Neural progenitor cell (in vitro differentiated cells): ENCODE measurements around the gene MGP. TPM values are rescaled to one million over a fixed set of nuclear protein-coding genes. Genes with fewer than 3 reads are reported as not detected.

Experiments
- DNase-seq: peaks from one replicate; pipeline ENCODE4 v3.0.0-alpha.2; 2016; ENCODE audit warnings: low spot score
- H2AFZ ChIP-seq: fragments of 200-600 bp; sonication (generic); replicated peaks from 2 replicates; pipeline ENCODE4 v1.6.1; 2016; ENCODE audit warnings: antibody characterized with exemption
- H3F3A ChIP-seq: fragments of 200-600 bp; sonication (generic); 2 replicates; pipeline ENCODE4 v1.6.1; 2016; ENCODE audit warnings: antibody characterized with exemption, low read depth
- H3K27ac ChIP-seq: fragments of 200-600 bp; sonication (generic); 2 replicates; pipeline ENCODE4 v1.5.1; 2016; ENCODE audit warnings: mild to moderate bottlenecking
- H3K27me3 ChIP-seq: fragments of 200-600 bp; sonication (generic); 2 replicates; pipeline ENCODE4 v1.6.1; 2016; ENCODE audit warnings: mild to moderate bottlenecking, moderate library complexity
- H3K36me3 ChIP-seq: fragments of 200-600 bp; sonication (generic); 2 replicates; pipeline ENCODE4 v1.5.1; 2016
- H3K4me1 ChIP-seq: fragments of 200-600 bp; sonication (generic); 2 replicates; pipeline ENCODE4 v1.6.1; 2016; ENCODE audit warnings: mixed run types
- H3K4me2 ChIP-seq: fragments of 200-600 bp; sonication (generic); 2 replicates; pipeline ENCODE4 v1.6.1; 2016
- H3K4me3 ChIP-seq: fragments of 200-600 bp; sonication (generic); 2 replicates; pipeline ENCODE4 v1.5.1; 2016
- H3K79me2 ChIP-seq: fragments of 200-600 bp; sonication (generic); 2 replicates; pipeline ENCODE4 v1.6.1; 2016; ENCODE audit warnings: low read depth
- H3K9ac ChIP-seq: fragments of 200-600 bp; sonication (generic); 2 replicates; pipeline ENCODE4 v1.6.1; 2016
- H3K9me3 ChIP-seq: fragments of 200-600 bp; sonication (generic); 2 replicates; pipeline ENCODE4 v1.5.1; 2016; ENCODE audit warnings: low read depth
- H4K20me1 ChIP-seq: fragments of 200-600 bp; sonication (generic); 2 replicates; pipeline ENCODE4 v1.6.1; 2016; ENCODE audit warnings: low read depth
- H3K27ac Mint-ChIP-seq: 3 replicates; pipeline ENCODE4 v1.8.0; 2021; ENCODE audit warnings: mixed read lengths
- H3K27me3 Mint-ChIP-seq: 2 replicates; pipeline ENCODE4 v1.8.0; 2022; ENCODE audit warnings: low read depth, mild to moderate bottlenecking, inconsistent platforms, moderate library complexity, mixed read lengths; ENCODE audit not compliant: insufficient read depth
- H3K36me3 Mint-ChIP-seq: 3 replicates; pipeline ENCODE4 v1.8.0; 2021; ENCODE audit warnings: mixed read lengths
- H3K4me1 Mint-ChIP-seq: 3 replicates; pipeline ENCODE4 v1.8.0; 2021; ENCODE audit warnings: mixed read lengths
- H3K4me3 Mint-ChIP-seq: 3 replicates; pipeline ENCODE4 v1.8.0; 2021; ENCODE audit warnings: mild to moderate bottlenecking, moderate library complexity, mixed read lengths
- H3K9me3 Mint-ChIP-seq: 3 replicates; pipeline ENCODE4 v1.8.0; 2020; ENCODE audit warnings: mixed read lengths
- EZH2 ChIP-seq: fragments of 200-600 bp; sonication (generic); IDR thresholded peaks from 2 replicates; pipeline ENCODE4 v1.6.1; 2017; ENCODE audit warnings: antibody characterized with exemption, mild to moderate bottlenecking, moderate library complexity
- EZH2phosphoT487 ChIP-seq: fragments of 200-600 bp; sonication (generic); IDR thresholded peaks from 2 replicates; pipeline ENCODE4 v1.6.1; 2017; ENCODE audit warnings: antibody characterized with exemption
- total RNA-seq: library from RNA; depleted of rRNA; stranded (reverse); fragments of >200 nt; gene quantifications from 2 replicates; pipeline ENCODE4 v1.2.3, GENCODE V29; 2015; ENCODE audit warnings: low replicate concordance
- TF ChIP-seq, protein P1 (sequence below): fragments of 200-600 bp; sonication (generic); IDR thresholded peaks from 2 replicates; pipeline ENCODE4 v1.5.1; 2017; ENCODE audit warnings: antibody characterized with exemption, mild to moderate bottlenecking

MGP gene
- total RNA-seq, 1 donor from 2014 or later: not detected

DNA sequence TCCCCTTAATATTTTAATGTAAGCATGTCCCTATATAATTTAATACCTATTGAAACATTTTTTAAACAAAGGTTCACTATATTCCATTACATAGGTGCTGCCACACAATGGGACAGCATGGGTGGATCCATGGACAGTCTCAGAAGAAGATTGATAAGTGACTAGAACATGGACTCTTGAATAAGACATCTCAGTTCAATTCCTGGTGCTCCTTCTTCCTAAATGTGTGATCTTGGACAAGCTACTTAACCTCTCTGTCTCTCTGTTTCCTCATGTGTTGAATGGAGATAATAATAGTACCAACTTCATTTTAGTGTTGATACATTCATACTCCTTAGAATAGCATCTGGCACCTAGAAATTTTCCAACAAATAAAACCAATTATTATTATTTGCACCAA, 41.3 kb downstream of the MGP start:
- Mint-ChIP-seq H3K4me3 (no peak overlapping the region), H3K36me3 (peaks cover under 1% of the 10 kb centered on the region), H3K4me1 (peaks cover 7% of the 10 kb centered on the region), H3K27ac (no peak overlapping the region), H3K27me3 (no peaks in the 10 kb centered on the region), H3K9me3 (no peaks in the 10 kb centered on the region)
- Histone ChIP-seq H3K79me2 (no peaks in the 10 kb centered on the region), H4K20me1 (no peaks in the 10 kb centered on the region), H2AFZ (no peak overlapping the region), H3K4me2 (no peak overlapping the region), H3K4me3 (no peak overlapping the region), H3K27me3 (no peaks in the 10 kb centered on the region), H3K9me3 (no peaks in the 10 kb centered on the region), H3K9ac (no peak overlapping the region), H3K4me1 (no peaks in the 10 kb centered on the region), H3F3A (no peaks in the 10 kb centered on the region), H3K36me3 (no peaks in the 10 kb centered on the region), H3K27ac (no peak overlapping the region)
- DNase-seq: no peak
- no peak for TF ChIP-seq EZH2
- TF ChIP-seq EZH2phosphoT487: no peak

DNA sequence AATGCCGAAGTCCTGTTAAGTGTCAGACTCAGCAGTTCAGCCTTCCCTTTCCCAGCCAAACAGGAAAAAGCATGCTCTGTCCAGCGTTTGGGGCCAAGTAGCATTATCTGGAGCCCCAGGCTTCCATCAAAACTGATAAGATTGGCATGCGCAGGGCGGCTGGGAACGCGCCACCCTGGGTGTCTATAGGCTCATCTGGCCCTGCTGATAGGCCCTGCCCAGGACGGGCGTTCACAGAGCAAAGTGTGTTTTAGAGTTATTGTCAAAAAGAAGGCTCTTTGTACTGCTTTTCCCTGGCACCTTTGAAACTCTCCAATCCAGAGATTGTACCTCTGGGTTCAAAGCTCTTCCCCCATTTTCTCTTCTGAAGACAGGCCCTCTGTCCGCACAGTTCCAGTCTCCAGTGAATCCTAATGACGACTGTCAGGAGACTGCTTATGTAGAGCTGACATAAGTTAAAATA, 42.2 kb downstream of the MGP start, which contains the start of gene ART4:
Gene ART4 (minus strand): TSS at position 102 of the 463 bp plus-strand sequence. CDS start 413 bp downstream, outside the sequence.
- Histone ChIP-seq H2AFZ (no peak within 1 kb of the TSS), H3K4me2 (no peak within 1 kb of the TSS), H3K79me2 (no peaks in the 10 kb centered on the region), H3K4me3 (no peak within 1 kb of the TSS), H3F3A (no peaks in the 10 kb centered on the region), H3K36me3 (no peaks in the 10 kb centered on the region), H3K27me3 (no peaks in the 10 kb centered on the region), H3K9me3 (no peaks in the 10 kb centered on the region), H3K4me1 (no peaks in the 10 kb centered on the region), H4K20me1 (no peaks in the 10 kb centered on the region), H3K9ac (no peak within 1 kb of the TSS), H3K27ac (no peak within 1 kb of the TSS)
- Mint-ChIP-seq H3K36me3 (peaks cover 4% of the 10 kb centered on the region), H3K4me3 (no peak within 1 kb of the TSS), H3K27me3 (no peaks in the 10 kb centered on the region), H3K27ac (no peak within 1 kb of the TSS), H3K4me1 (peaks cover 7% of the 10 kb centered on the region), H3K9me3 (no peaks in the 10 kb centered on the region)
- TF ChIP-seq, protein P1, sequence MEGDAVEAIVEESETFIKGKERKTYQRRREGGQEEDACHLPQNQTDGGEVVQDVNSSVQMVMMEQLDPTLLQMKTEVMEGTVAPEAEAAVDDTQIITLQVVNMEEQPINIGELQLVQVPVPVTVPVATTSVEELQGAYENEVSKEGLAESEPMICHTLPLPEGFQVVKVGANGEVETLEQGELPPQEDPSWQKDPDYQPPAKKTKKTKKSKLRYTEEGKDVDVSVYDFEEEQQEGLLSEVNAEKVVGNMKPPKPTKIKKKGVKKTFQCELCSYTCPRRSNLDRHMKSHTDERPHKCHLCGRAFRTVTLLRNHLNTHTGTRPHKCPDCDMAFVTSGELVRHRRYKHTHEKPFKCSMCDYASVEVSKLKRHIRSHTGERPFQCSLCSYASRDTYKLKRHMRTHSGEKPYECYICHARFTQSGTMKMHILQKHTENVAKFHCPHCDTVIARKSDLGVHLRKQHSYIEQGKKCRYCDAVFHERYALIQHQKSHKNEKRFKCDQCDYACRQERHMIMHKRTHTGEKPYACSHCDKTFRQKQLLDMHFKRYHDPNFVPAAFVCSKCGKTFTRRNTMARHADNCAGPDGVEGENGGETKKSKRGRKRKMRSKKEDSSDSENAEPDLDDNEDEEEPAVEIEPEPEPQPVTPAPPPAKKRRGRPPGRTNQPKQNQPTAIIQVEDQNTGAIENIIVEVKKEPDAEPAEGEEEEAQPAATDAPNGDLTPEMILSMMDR: no peak
- TF ChIP-seq EZH2phosphoT487 (no peak), EZH2 (no peak)
- no peak for DNase-seq

DNA sequence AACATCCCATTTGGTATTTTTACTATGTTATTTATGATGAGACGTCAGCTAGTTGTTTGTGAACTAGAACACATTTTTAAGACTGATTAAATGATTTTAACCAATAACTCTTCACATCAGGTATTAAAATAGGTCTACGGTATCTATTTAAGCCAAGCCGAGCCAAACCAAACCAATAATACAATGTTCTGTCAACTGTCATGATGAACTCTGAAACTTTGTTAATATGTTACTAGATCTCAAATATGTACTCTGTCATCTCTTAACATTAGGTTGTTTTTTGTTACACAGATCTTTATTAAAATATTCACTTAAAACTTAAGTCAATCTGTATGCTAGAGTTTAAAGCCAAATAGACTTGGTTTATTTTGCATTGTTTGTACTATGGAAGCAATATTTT, 43.3 kb downstream of the MGP start:
- H3K27me3 ChIP-seq: no peaks in the 10 kb centered on the region
- no peak overlapping the region for H3K4me3 ChIP-seq
- H4K20me1 ChIP-seq: no peaks in the 10 kb centered on the region
- no peaks in the 10 kb centered on the region for H3K4me1 ChIP-seq
- no peaks in the 10 kb centered on the region for H3K36me3 ChIP-seq
- Mint-ChIP-seq H3K4me3 (no peak overlapping the region), H3K27ac (no peak overlapping the region), H3K9me3 (no peaks in the 10 kb centered on the region), H3K4me1 (peaks cover 7% of the 10 kb centered on the region), H3K36me3 (peaks cover 4% of the 10 kb centered on the region), H3K27me3 (no peaks in the 10 kb centered on the region)
- H3K27ac ChIP-seq: no peak overlapping the region
- no peaks in the 10 kb centered on the region for H3F3A ChIP-seq
- H2AFZ ChIP-seq: no peak overlapping the region
- H3K9ac ChIP-seq: no peak overlapping the region
- DNase-seq: no peak
- no peak overlapping the region for H3K4me2 ChIP-seq
- no peaks in the 10 kb centered on the region for H3K79me2 ChIP-seq
- TF ChIP-seq, protein P1: no peak
- no peak for TF ChIP-seq EZH2
- no peak for TF ChIP-seq EZH2phosphoT487
- H3K9me3 ChIP-seq: no peaks in the 10 kb centered on the region

GRCh38 chr12:14841761-14842160, 43.9 kb downstream of the MGP start:
- H3K27ac Mint-ChIP-seq: no peak overlapping the region
- no peaks in the 10 kb centered on the region for H3K27me3 Mint-ChIP-seq
- no peak overlapping the region for H3K4me2 ChIP-seq

More at GRCh38 chr12:14841761-14842160, 43.9 kb downstream of the MGP start:
- Mint-ChIP-seq H3K4me1 (peaks cover 2% of the 10 kb centered on the region), H3K9me3 (no peaks in the 10 kb centered on the region), H3K36me3 (peaks cover 4% of the 10 kb centered on the region), H3K4me3 (no peak overlapping the region)
- no peak overlapping the region for H3K9ac ChIP-seq
- H3K9me3 ChIP-seq: no peaks in the 10 kb centered on the region
- no peaks in the 10 kb centered on the region for H3K27me3 ChIP-seq
- no peak overlapping the region for H2AFZ ChIP-seq
- no peaks in the 10 kb centered on the region for H4K20me1 ChIP-seq
- DNase-seq: no peak
- no peaks in the 10 kb centered on the region for H3F3A ChIP-seq
- TF ChIP-seq EZH2phosphoT487 (no peak), EZH2 (no peak)
- TF ChIP-seq, protein P1: no peak
- H3K4me1 ChIP-seq: no peaks in the 10 kb centered on the region
- no peaks in the 10 kb centered on the region for H3K79me2 ChIP-seq
- no peaks in the 10 kb centered on the region for H3K36me3 ChIP-seq
- no peak overlapping the region for H3K27ac ChIP-seq
- H3K4me3 ChIP-seq: no peak overlapping the region
